ENCODE measurements around the gene KPRP. TPM values are rescaled to one million over a fixed set of nuclear protein-coding genes. Genes with fewer than 3 reads are reported as not detected.

The KPRP gene
- total RNA-seq, 1 donor from 2014 or later = not detected

- H3K4me1 ChIP-seq = no peaks in the 10 kb centered on the region
- H3K36me3 ChIP-seq = no peaks in the 10 kb centered on the region
- no peak within 1 kb of the TSS for H3K27ac ChIP-seq (replicated peaks)
- peaks cover 3% of the 10 kb centered on the region for H3K9me3 ChIP-seq (replicated peaks)
- no peak for DNase-seq
- H3K27me3 ChIP-seq (ENCODE audit: low read depth) = peaks cover 9% of the 10 kb centered on the region
- no peak for TF ChIP-seq CTCF (IDR thresholded peaks at IDR 0.05; ENCODE audit: borderline replicate concordance)
- no peak within 1 kb of the TSS for H3K4me3 ChIP-seq
- intact Hi-C loops (cut with micrococcal nuclease) = no loop called here
These were observed 17.1 kb downstream of the KPRP start, which contains the start of gene LCE1F for GRCh38 chr1:152774875-152775274. LCE1F (plus strand) TSS chr1:152775140; CDS start chr1:152776372, 1,232 bp downstream.

- intact Hi-C loops (cut with micrococcal nuclease) = no loop called here
- Histone ChIP-seq H3K36me3 (no peaks in the 10 kb centered on the region), H3K4me1 (no peaks in the 10 kb centered on the region), H3K4me3 (no peak overlapping the region), H3K27ac (replicated peaks) (no peak overlapping the region), H3K27me3 (ENCODE audit: low read depth) (peaks cover 10% of the 10 kb centered on the region), H3K9me3 (replicated peaks) (peaks cover 3% of the 10 kb centered on the region)
- DNase-seq = no peak
- TF ChIP-seq CTCF (IDR thresholded peaks at IDR 0.05; ENCODE audit: borderline replicate concordance) = no peak
These were observed 18.5 kb downstream of the KPRP start for GRCh38 chr1:152776361-152776760.

GRCh38 chr1:152777510-152778137 is 19.8 kb downstream of the KPRP start:
- no peaks in the 10 kb centered on the region for H3K36me3 ChIP-seq
- DNase-seq = no peak
- no peak overlapping the region for H3K27ac ChIP-seq (replicated peaks)
- peaks cover 3% of the 10 kb centered on the region for H3K9me3 ChIP-seq (replicated peaks)
- no peak for TF ChIP-seq CTCF (IDR thresholded peaks at IDR 0.05; ENCODE audit: borderline replicate concordance)
- intact Hi-C loops (cut with micrococcal nuclease) = no loop called here
- peaks cover 22% of the 10 kb centered on the region for H3K27me3 ChIP-seq (ENCODE audit: low read depth)
- H3K4me3 ChIP-seq = no peak overlapping the region
- no peaks in the 10 kb centered on the region for H3K4me1 ChIP-seq

GRCh38 chr1:152783095-152783494 is 25.3 kb downstream of the KPRP start:
- no peaks in the 10 kb centered on the region for H3K9me3 ChIP-seq (replicated peaks)
- no peaks in the 10 kb centered on the region for H3K36me3 ChIP-seq
- intact Hi-C loops (cut with micrococcal nuclease) = no loop called here
- H3K27ac ChIP-seq (replicated peaks) = no peak overlapping the region
- no peaks in the 10 kb centered on the region for H3K4me1 ChIP-seq
- TF ChIP-seq CTCF (IDR thresholded peaks at IDR 0.05; ENCODE audit: borderline replicate concordance) = no peak
- no peak overlapping the region for H3K4me3 ChIP-seq
- H3K27me3 ChIP-seq (ENCODE audit: low read depth) = peaks cover 53% of the 10 kb centered on the region
- DNase-seq = no peak

GRCh38 chr1:152786077-152786476 is 28.3 kb downstream of the KPRP start, which contains the start of gene LCE1E:
LCE1E (plus strand) TSS chr1:152786257; CDS start chr1:152787300, 1,043 bp downstream.
- Histone ChIP-seq H3K4me3 (no peak within 1 kb of the TSS), H3K9me3 (replicated peaks) (no peaks in the 10 kb centered on the region), H3K27ac (replicated peaks) (no peak within 1 kb of the TSS), H3K36me3 (no peaks in the 10 kb centered on the region), H3K4me1 (no peaks in the 10 kb centered on the region), H3K27me3 (ENCODE audit: low read depth) (peaks cover 63% of the 10 kb centered on the region)
- DNase-seq = no peak
- no peak for TF ChIP-seq CTCF (IDR thresholded peaks at IDR 0.05; ENCODE audit: borderline replicate concordance)
- intact Hi-C loops (cut with micrococcal nuclease) = no loop called here

Data from left ventricle myocardium inferior (tissue), 1 donor.